K562 (cell line): ENCODE data around the gene NOCT. TPM values are rescaled to one million over a fixed set of nuclear protein-coding genes. Genes with fewer than 3 reads are reported as not detected.

Experiments
- ATAC-seq: fragments of 200-7000 bp; cut with Tn5 transposase; 3 replicates; pipeline ENCODE4 v1.9.1; 2020; ENCODE audit warnings: moderate library complexity
- BruUV-seq: library from RNA; stranded (reverse); fragments of 400-500 nt; replicated peaks from 2 replicates; lab custom pipeline; 2021; lab: Mats Ljungman, UMichigan
- CTCF ChIA-PET: fragments of 300-600 bp; formaldehyde crosslinking; extraction: SDS; loops from one replicate; lab custom pipeline; 2021; ENCODE audit warnings: low intra/inter-chr PET ratio; lab: Yijun Ruan, JAX
- POLR2A ChIA-PET: fragments of 300-600, 350-650 bp; sonication (Branson Sonifier 250); formaldehyde crosslinking; extraction: SDS; loops from one replicate; lab custom pipeline; 2021; ENCODE audit warnings: antibody characterized with exemption, inconsistent platforms; lab: Yijun Ruan, JAX
- DNase-seq, 4 experiments: peaks; one replicate each; pipeline versions ENCODE4 v3.0.0 to v3.0.0-alpha.2; 2011 to 2018; ENCODE audit warnings: low spot score in 3 of 4, mixed read lengths in 3 of 4; ENCODE audit errors: extremely low read depth in 1 of 4
- FAIRE-seq: peaks from 2 replicates; lab custom pipeline; 2011; peaks lifted over from hg19 to GRCh38; lab: Jason Lieb, UNC
- H2AFZ ChIP-seq: 2 replicates; pipeline ENCODE4 v1.6.0; 2011; ENCODE audit warnings: low read depth, low read length, control low read depth, inconsistent platforms
- H3K27ac ChIP-seq: fragments of 200-600 bp; 3 replicates; pipeline ENCODE4 v1.8.0; 2011; ENCODE audit warnings: low read depth, mild to moderate bottlenecking, control low read depth, inconsistent platforms, low read length, moderate library complexity, mixed read lengths; ENCODE audit errors: extremely low read depth
- H3K27me3 ChIP-seq, 2 experiments: fragments of 300-600 bp in 1 of 2; 2 replicates in 1 of 2; 3 replicates in 1 of 2; pipeline versions ENCODE4 v1.6.0 to v1.8.0; 2011; ENCODE audit warnings: inconsistent platforms in 2 of 2, low read length in 2 of 2, mild to moderate bottlenecking in 1 of 2, mixed read lengths in 1 of 2, moderate library complexity in 1 of 2; ENCODE audit not compliant: control insufficient read depth in 2 of 2, insufficient read depth in 2 of 2
- H3K36me3 ChIP-seq: fragments of 300-600 bp; 3 replicates; pipeline ENCODE4 v1.8.0; 2011; ENCODE audit warnings: mild to moderate bottlenecking, low read length, inconsistent platforms; ENCODE audit not compliant: control insufficient read depth, insufficient read depth
- H3K4me1 ChIP-seq, 2 experiments: fragments of 200-600 bp in 1 of 2; replicated peaks in 1 of 2; 2 replicates in 1 of 2; 3 replicates in 1 of 2; pipeline versions ENCODE4 v1.5.1 to v1.8.0; 2011; ENCODE audit warnings: inconsistent platforms in 2 of 2, low read length in 2 of 2, mild to moderate bottlenecking in 1 of 2, mixed read lengths in 1 of 2, moderate library complexity in 1 of 2; ENCODE audit not compliant: control insufficient read depth in 2 of 2, insufficient read depth in 2 of 2
- H3K4me2 ChIP-seq: 2 replicates; pipeline ENCODE4 v1.6.1; 2011; ENCODE audit warnings: low read length, control low read depth, inconsistent platforms, mixed read lengths; ENCODE audit not compliant: insufficient read depth
- H3K4me3 ChIP-seq: fragments of 200-600 bp; sonication (generic), shearing (Covaris generic); 2 replicates; pipeline ENCODE4 v1.5.1; 2016; ENCODE audit warnings: control low read depth, inconsistent platforms
- H3K79me2 ChIP-seq: fragments of 200-600 bp; 3 replicates; pipeline ENCODE4 v1.8.0; 2011; ENCODE audit warnings: low read length, inconsistent platforms; ENCODE audit not compliant: control insufficient read depth, insufficient read depth
- H3K9ac ChIP-seq, 2 experiments: 2 replicates each; pipeline versions ENCODE4 v1.6.0 to v1.6.1; 2011; ENCODE audit warnings: low read depth in 2 of 2, low read length in 2 of 2, control low read depth in 1 of 2, inconsistent platforms in 1 of 2, mild to moderate bottlenecking in 1 of 2, mixed read lengths in 1 of 2; ENCODE audit not compliant: insufficient read depth in 1 of 2
- H3K9me1 ChIP-seq: one replicate; pipeline ENCODE4 v1.6.0; 2011; ENCODE audit warnings: inconsistent platforms, mild to moderate bottlenecking, low read length, moderate library complexity; ENCODE audit not compliant: control insufficient read depth, insufficient read depth
- H3K9me3 ChIP-seq: replicated peaks from 2 replicates; pipeline ENCODE4 v1.5.1; 2011; ENCODE audit warnings: low read depth, low read length, inconsistent platforms; ENCODE audit not compliant: control insufficient read depth, insufficient read depth
- H4K20me1 ChIP-seq: replicated peaks from 2 replicates; pipeline ENCODE4 v1.6.1; 2011; ENCODE audit warnings: low read length, inconsistent platforms, mixed read lengths; ENCODE audit not compliant: control insufficient read depth, insufficient read depth
- BDP1 ChIP-seq: IDR thresholded peaks from 3 replicates; pipeline ENCODE4 v1.6.1; 2011; ENCODE audit not compliant: insufficient read length, insufficient read depth
- CREB1 ChIP-seq, 2 experiments: sonication (generic) in 1 of 2; formaldehyde crosslinking in 1 of 2; IDR thresholded peaks; 2 replicates each; pipeline versions ENCODE4 v1.6.1 to v1.8.0; 2012 to 2022; ENCODE audit warnings: inconsistent platforms in 1 of 2, mild to moderate bottlenecking in 1 of 2, missing genetic modification reagents in 1 of 2, moderate library complexity in 1 of 2
- E4F1 ChIP-seq: fragments of 250-450 bp; sonication (Bioruptor Pico); IDR thresholded peaks from 2 replicates; pipeline ENCODE4 v1.5.0; 2021; ENCODE audit warnings: mild to moderate bottlenecking, borderline replicate concordance
- FOXJ3 ChIP-seq: sonication (generic); formaldehyde crosslinking; IDR thresholded peaks from 2 replicates; pipeline ENCODE4 v1.4.0; 2020; ENCODE audit warnings: mild to moderate bottlenecking, missing genetic modification reagents
- KDM2B ChIP-seq: fragments of 250-450 bp; sonication (Bioruptor Pico); IDR thresholded peaks from 2 replicates; pipeline ENCODE4 v1.8.0; 2021; ENCODE audit warnings: mild to moderate bottlenecking, moderate library complexity
- NCOA2 ChIP-seq, 2 experiments: fragments of 450-650 bp; IDR thresholded peaks; 2 replicates each; pipeline ENCODE4 v1.6.1; 2018; ENCODE audit warnings: mild to moderate bottlenecking in 2 of 2, moderate library complexity in 1 of 2; ENCODE audit not compliant: partially characterized antibody in 2 of 2
- NR3C1 ChIP-seq: sonication (generic); formaldehyde crosslinking; IDR thresholded peaks from 2 replicates; pipeline ENCODE4 v1.8.1; 2022; ENCODE audit warnings: missing genetic modification reagents
- RREB1 ChIP-seq: fragments of 250-450 bp; sonication (Bioruptor Pico); IDR thresholded peaks from 2 replicates; pipeline ENCODE4 v1.4.0; 2020
- TCF15 ChIP-seq: fragments of 250-450 bp; sonication (Bioruptor Pico); IDR thresholded peaks from 2 replicates; pipeline ENCODE4 v1.8.0; 2022; ENCODE audit warnings: moderate library complexity, mild to moderate bottlenecking, inconsistent platforms
- ZNF766 ChIP-seq: fragments of 200-800 bp; sonication (Bioruptor generic); conservative IDR thresholded peaks from 2 replicates; pipeline ENCODE4 v1.6.1; 2016; ENCODE audit warnings: missing genetic modification characterization, missing compliant biosample characterization
- WGBS: fragments of 100-300 bp; shearing (Covaris generic); methylation state at CpG from one replicate; pipeline ENCODE4 v1.1.6; 2016; ENCODE audit warnings: low coverage, mixed read lengths; ENCODE audit not compliant: insufficient coverage; ENCODE audit errors: missing lambda C conversion rate; 5-methylcytosine and 5-hydroxymethylcytosine counted together
- in situ Hi-C: fragments of 300-500 bp; cut with MboI; formaldehyde crosslinking; loops from 4 replicates; pipeline ENCODE4 v1.15.0; 2018; ENCODE audit warnings: inconsistent platforms, mixed read lengths
- intact Hi-C: fragments of 100-400 bp; cut with micrococcal nuclease; formaldehyde crosslinking; loops from 2 replicates; pipeline ENCODE4 v1.14.2; 2022
- polyA plus RNA-seq, 8 experiments: library from polyadenylated mRNA; depleted of rRNA in 4 of 8; stranded (reverse) in 5 of 8; unstranded in 3 of 8; fragments of >200 nt; fragmentation: Nextera tagmentation in 2 of 8; fragmentation: Illumina TruSeq in 1 of 8; extraction: Ambion mirVana in 2 of 8; extraction: Trizol in 1 of 8; gene quantifications; 2 replicates each; pipeline versions ENCODE4 v1.2.1 to v1.2.3, GENCODE V29; 2011 to 2014; ENCODE audit warnings: inconsistent platforms in 1 of 8, missing spikeins in 1 of 8
- total RNA-seq, 7 experiments: library from RNA; depleted of rRNA in 6 of 7; stranded (reverse); fragments of >200 nt in 6 of 7; fragmentation: Illumina TruSeq in 2 of 7; extraction: Trizol in 2 of 7; gene quantifications; 2 replicates each; pipeline versions ENCODE4 v1.2.1 to v1.2.3, GENCODE V29; 2011 to 2021; ENCODE audit warnings: low replicate concordance in 1 of 7

NOCT gene
- total and polyA plus RNA-seq, 9 of the 15 experiments (the other 6 are each of a cell fraction or from before 2014, with no cell fraction given): 1.3 to 20.2 (median 11.1) TPM

GRCh38 chr4:139009702-139010101 lies 5.9 kb upstream of the NOCT start:
- no peaks in the 10 kb centered on the region for H3K79me2 ChIP-seq
- intact Hi-C loops: loop anchor here (10.0 kb wide), 1 partner anchor 765 kb away; the partner anchor contains the start of gene SLC7A11
- H3K9me1 ChIP-seq: no peaks in the 10 kb centered on the region
- no peak overlapping the region for H2AFZ ChIP-seq
- TF ChIP-seq E4F1 (CRISPR knock-in tag): no peak
- TF ChIP-seq NR3C1: no peak
- TF ChIP-seq RREB1 (CRISPR knock-in tag): no peak
- TF ChIP-seq FOXJ3 (CRISPR knock-in tag): no peak
- no peak for TF ChIP-seq ZNF766
- no peak for TF ChIP-seq CREB1 (IDR thresholded peaks at IDR 0.05)
- no peak for TF ChIP-seq CREB1 (CRISPR knock-in tag; IDR thresholded peaks at IDR 0.05)
- TF ChIP-seq TCF15 (CRISPR knock-in tag): no peak
- TF ChIP-seq NCOA2 (IDR thresholded peaks at IDR 0.05; ENCODE audit: partially characterized antibody in 2 of 2): no peak
- no peak for TF ChIP-seq BDP1
- no peak for TF ChIP-seq KDM2B (CRISPR knock-in tag)
- no peak overlapping the region for H3K9ac ChIP-seq
- BruUV-seq: no TSS peak
- H3K4me3 ChIP-seq: no peak overlapping the region
- no peak for DNase-seq
- ChIA-PET CTCF (no interaction called here), POLR2A (interaction anchor here (0.7 kb wide), 1 partner anchor 71 kb away, joined by 3 read pairs; no protein-coding TSS in a partner anchor)
- no peaks in the 10 kb centered on the region for H3K27me3 ChIP-seq
- H3K36me3 ChIP-seq: no peaks in the 10 kb centered on the region
- H3K4me1 ChIP-seq: peaks cover 11 to 16% of the 10 kb centered on the region in 2 experiments; a peak in 4 of 5 replicates
- H4K20me1 ChIP-seq: no peaks in the 10 kb centered on the region
- H3K27ac ChIP-seq: no peak overlapping the region
- WGBS: 0% methylated on average over 1 of the region's 1 CpG
- no peak overlapping the region for H3K4me2 ChIP-seq
- no peaks in the 10 kb centered on the region for H3K9me3 ChIP-seq
- in situ Hi-C loops: no loop called here
- ATAC-seq: no peak
- no peak for FAIRE-seq
